Vagina (tissue), 2 donors: Measurements from ENCODE around the gene EGFR.

Experiments used
- POLR2A ChIP-seq, 2 donors: fragments of 450-650 bp; IDR thresholded peaks; one replicate each; pipeline ENCODE4 v1.6.1; 2017; ENCODE audit warnings: antibody characterized with exemption in 2 of 2, mild to moderate bottlenecking in 2 of 2, moderate library complexity in 2 of 2
- POLR2AphosphoS5 ChIP-seq, 2 donors: sonication (generic); formaldehyde crosslinking; IDR thresholded peaks; one replicate each; pipeline ENCODE4 v1.9.0; 2017; ENCODE audit warnings: antibody characterized with exemption in 2 of 2, mild to moderate bottlenecking in 2 of 2, low read depth in 1 of 2; ENCODE audit not compliant: insufficient read depth in 1 of 2

GRCh38 chr7:55030314-55030713 is 11.5 kb downstream of the EGFR start:
- no peak for TF ChIP-seq POLR2A (IDR thresholded peaks at IDR 0.05)
- no peak for TF ChIP-seq POLR2AphosphoS5 (IDR thresholded peaks at IDR 0.05; ENCODE audit: insufficient read depth in 1 of 2, low read depth in 1 of 2)
